AG09309 (cell line): ENCODE data around the gene BCL2.

Experiments
- DNase-seq: peaks from one replicate; pipeline ENCODE4 v3.0.0-alpha.2; 2010; ENCODE audit warnings: low read depth
- H3K4me3 ChIP-seq: 2 replicates; pipeline ENCODE4 v1.5.1; 2011; ENCODE audit warnings: mild to moderate bottlenecking, low read depth, low read length, moderate library complexity; ENCODE audit not compliant: control insufficient read depth
- CTCF ChIP-seq: IDR thresholded peaks from 2 replicates; pipeline ENCODE4 v1.5.1; 2011; ENCODE audit warnings: mild to moderate bottlenecking, low read depth, low read length, inconsistent platforms; ENCODE audit not compliant: insufficient read depth, control insufficient read depth; ENCODE audit errors: missing control alignments

BCL2 gene

DNA sequence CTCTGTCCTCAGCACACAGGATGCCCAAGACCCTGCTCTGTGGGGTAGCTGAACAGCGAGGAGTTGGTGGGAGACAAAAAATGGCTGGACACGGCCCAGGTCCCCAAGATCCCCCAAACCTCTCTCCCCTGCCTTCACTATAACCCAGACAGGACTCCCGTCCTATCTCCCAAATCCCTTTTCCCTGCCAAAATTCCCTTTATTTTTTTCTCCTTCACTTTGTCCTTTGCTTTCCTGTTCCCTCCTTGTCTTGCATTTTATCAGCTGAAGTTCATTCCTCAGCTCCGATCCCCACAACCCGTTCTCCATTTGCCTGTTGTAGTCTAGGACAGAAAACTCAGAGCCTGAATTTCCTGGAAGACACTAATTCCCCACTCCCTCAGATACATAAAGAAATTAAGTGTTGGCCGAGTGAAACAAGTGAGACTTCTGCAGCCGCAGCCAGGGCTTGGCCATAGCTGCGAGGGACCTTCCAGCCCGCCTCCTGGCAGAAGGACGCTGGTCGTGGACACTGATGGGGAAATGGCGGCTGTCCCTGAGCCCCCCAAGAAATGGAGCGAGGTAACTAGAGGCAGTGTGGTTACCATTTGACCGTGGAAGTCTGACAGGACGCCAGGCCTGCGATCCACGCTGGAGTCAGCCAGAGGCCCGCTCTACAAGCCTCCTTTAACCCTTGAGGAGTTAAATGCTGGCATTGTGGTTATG is 173.6 kb downstream of the BCL2 start:
- TF ChIP-seq CTCF, result no peak
- DNase-seq, result no peak
- H3K4me3 ChIP-seq, result no peak overlapping the region

GRCh38 chr18:63145166-63145850 is 174.3 kb downstream of the BCL2 start:
- no peak for TF ChIP-seq CTCF
- no peak for DNase-seq
- H3K4me3 ChIP-seq, result no peak overlapping the region

GRCh38 chr18:63144748-63145147 is 174.8 kb downstream of the BCL2 start:
- no peak for DNase-seq
- no peak for TF ChIP-seq CTCF
- H3K4me3 ChIP-seq, result no peak overlapping the region

DNA sequence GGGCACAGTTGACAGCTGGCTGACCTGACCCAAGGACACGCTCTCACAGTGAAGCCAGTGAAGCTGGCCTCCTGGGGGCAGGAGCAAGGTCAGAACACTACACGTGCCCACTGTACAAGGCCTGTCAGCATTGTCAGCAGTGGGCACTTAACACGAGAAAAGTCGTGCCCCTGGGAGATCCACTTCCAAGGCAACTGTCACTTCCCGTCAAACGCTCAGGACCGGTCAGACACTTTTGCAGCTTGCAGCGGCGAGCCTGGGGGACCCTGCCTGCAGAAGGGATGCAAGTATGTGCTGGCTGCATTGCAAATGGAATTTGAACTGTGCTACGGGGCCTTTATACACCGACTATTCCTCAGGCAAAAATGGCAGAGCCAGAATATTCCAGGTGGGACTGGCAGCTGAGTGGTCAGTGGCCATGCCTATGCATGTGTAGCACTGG is 176.2 kb downstream of the BCL2 start:
- no peak for DNase-seq
- TF ChIP-seq CTCF, result no peak
- no peak overlapping the region for H3K4me3 ChIP-seq

DNA sequence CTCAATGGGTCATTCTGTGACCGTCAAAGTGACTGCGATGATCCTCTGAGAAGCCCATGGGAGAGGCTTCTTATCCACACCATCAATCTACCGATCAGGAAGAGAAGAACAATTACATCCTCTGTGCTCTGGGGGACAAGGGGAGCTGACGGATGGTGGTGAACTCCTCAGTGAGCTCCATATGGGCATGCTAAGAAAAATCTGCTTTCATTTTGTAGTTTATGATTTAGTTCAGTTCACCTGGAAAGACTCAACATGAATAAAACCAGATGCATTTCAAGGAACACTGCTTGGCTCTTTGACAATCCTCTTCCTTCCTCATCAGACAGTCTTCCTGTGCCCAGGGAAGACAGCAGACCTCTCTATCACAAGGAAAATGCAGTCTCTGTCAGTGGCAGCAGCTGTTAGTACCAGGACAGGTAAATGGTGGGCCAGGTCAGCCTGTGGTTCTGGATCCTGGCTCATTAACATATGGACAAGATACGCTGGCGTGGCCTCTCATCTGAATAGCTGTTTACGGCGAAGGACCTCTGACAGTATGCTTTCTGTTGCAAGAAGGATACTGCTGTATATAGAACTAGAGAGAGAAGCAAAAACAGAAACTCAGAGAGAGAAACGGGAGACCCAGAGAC is 176.9 kb downstream of the BCL2 start:
- no peak overlapping the region for H3K4me3 ChIP-seq
- TF ChIP-seq CTCF, result no peak
- DNase-seq, result no peak

DNA sequence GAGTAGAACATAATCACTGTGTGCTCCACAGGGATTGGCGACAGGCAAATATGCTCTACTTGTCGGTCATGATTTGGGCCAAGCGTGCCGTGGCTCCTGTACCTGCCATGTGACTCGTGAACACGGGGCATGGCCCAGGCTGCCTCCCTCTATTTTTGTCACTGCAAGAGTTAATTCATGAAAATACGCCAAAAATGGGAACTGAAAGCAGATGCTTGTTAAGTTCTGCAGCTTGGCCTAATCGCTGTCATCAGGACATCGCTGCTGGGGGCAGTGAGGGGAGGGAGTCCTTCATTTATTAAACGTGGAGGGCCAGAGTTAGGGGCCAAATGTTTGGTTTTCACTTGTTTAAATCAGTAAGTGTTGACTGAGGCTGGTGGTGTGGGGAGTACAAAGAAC is 177.8 kb downstream of the BCL2 start:
- no peak for DNase-seq
- H3K4me3 ChIP-seq, result no peak overlapping the region
- no peak for TF ChIP-seq CTCF
